DMS153 treated with DMSO at 0.1 percent for 48 hours (cell line): ENCODE results near the gene SLC24A3.

Experiments used
- DNase-seq: peaks from one replicate; lab custom pipeline; 2025; ENCODE audit not compliant: unreplicated experiment; lab: John Stamatoyannopoulos, UW

The SLC24A3 gene

DNA sequence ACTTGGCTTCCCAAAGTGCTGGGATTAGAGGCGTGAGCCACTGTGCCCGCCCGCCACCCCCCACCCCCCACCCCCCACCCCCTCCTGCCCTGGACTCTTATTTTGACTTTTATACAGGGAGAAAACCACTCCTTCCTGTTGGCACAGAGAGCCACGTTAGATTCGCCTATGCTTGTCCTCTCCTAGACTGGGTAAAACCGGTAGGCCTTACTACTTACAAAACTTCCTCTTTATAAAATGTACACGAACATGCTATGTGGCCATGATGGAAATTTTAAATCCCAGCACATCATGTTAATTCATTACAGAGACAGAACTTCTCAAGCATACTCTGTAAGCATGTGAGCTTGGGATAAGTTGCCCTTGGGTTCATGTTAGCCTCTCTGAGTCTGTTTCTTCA, 124.2 kb downstream of the SLC24A3 start:
- DNase-seq, result no peak

DNA sequence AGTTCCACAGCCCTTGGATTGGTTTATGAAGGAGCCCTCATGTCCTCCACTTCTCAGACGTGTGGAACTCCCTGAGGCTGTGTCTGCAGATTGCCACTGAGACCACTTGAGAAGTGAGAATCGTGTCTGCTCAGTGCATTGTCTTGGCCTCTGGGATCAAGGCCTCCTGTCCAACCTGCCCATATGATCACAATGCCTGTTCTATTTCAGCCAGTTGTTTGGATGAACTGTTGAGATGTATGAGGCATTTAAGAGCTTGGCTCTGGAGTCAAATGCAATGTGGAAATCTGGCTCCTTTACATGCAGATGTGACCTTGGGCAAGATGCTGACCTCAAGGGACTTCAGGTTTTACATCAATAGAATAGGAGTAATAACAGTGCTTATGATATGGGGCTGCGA, 125.9 kb downstream of the SLC24A3 start:
- DNase-seq, result no peak

- no peak for DNase-seq
Observed at GRCh38 chr20:19338960-19339359, 126.5 kb downstream of the SLC24A3 start.

- no peak for DNase-seq
Observed at GRCh38 chr20:19341348-19342053, 129.1 kb downstream of the SLC24A3 start.

DNA sequence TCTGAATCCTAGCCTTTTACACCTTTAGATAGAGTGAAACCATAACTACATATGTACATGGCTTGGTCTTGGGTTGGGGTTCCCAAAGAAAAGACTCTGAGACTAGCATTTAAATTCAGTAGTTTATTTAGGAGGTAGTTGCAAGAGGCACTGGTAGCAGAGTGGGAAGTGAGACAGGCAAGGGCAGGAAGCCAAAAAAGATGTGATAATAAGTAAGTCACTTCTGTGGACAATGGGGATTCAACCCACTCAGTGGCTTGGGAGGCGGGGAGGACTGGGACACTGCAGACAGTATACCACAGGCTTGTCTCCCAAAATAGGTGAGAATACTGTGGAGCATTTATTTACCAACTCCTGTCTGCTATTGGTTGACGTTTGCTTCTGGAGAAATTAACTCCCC, 131.9 kb downstream of the SLC24A3 start:
- DNase-seq, result no peak

- no peak for DNase-seq
Observed at GRCh38 chr20:19347943-19348456, 135.6 kb downstream of the SLC24A3 start.

DNA sequence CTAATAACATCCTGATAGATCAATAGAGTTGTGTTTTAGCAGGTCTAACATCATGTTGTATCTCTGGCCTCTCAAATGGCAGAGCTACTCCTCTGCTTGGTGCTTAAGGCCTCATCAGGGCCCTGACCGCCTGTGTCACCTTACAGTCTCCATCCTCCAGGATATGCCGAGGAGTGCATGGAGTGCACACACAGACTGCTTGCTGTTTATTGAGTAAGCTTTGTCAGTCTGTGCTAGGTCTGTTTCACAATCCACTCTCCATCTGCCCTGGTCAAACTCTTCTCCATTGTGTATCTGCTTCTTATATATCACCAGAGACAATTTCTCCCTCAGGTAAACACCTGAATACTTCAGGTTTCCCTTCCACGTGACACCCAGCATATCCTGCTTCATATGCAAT, 136.1 kb downstream of the SLC24A3 start:
- no peak for DNase-seq

- DNase-seq, result no peak
Observed at GRCh38 chr20:19349879-19350278, 137.4 kb downstream of the SLC24A3 start.

DNA sequence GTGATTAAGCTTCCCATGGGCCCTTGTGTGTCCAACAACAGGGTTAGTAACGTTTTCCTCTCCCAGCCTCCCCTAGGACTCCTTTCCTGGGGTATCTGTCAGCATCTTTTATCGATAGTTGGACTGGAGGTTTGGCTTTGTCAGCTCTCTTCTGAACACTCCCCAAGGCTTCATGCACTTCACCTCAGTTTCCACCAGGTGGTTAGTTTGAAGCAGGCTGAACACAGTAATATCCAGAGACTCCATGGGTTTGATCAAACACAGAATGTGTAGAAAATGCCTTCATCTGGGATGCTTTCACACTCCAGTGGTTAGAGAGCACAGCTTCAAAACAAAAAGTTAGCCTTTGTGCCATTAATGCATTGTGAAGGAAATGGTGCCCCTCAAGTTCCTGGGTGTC, 139.1 kb downstream of the SLC24A3 start:
- no peak for DNase-seq

- DNase-seq, result no peak
Observed at GRCh38 chr20:19354950-19355349, 142.5 kb downstream of the SLC24A3 start.

- no peak for DNase-seq
Observed at GRCh38 chr20:19361790-19362189, 149.3 kb downstream of the SLC24A3 start.

DNA sequence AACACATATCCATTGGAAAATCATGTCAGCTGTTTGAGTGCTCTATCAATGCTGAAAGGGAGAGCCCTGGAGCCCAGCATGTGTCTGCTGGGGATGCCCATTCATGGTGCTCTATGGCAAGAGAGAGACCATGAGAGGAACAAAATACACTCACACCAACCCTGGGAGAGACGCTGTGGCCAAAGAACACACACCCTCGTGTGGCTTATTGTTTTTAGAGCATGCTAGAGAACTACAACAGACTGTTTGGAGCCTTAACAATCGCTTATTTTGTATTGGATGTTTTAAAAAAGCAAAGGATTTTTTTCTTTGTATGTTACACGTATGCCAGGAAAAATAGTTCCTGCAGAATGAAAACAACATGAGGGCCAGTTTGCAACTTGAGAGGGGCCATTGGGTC, 151.0 kb downstream of the SLC24A3 start:
- no peak for DNase-seq

DNA sequence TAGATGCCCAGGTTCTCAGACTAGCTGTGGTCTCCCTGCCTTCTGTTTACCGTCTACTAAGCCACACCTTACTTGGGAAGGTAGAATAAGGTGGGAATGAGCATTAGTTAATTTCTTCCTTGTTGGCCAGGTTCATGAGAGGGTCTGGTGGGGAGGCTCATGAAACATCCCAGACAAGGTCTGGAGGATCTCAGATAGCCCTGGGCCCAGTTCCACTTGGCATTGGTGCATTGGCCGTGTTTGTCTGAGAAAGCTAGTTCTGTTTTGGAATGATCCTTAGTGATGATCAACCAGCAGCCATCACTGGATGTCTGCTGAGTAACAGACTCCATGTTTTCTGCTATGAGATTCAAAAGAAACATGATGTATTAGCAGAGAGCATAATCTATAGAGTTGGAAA, 155.1 kb downstream of the SLC24A3 start:
- no peak for DNase-seq

DNA sequence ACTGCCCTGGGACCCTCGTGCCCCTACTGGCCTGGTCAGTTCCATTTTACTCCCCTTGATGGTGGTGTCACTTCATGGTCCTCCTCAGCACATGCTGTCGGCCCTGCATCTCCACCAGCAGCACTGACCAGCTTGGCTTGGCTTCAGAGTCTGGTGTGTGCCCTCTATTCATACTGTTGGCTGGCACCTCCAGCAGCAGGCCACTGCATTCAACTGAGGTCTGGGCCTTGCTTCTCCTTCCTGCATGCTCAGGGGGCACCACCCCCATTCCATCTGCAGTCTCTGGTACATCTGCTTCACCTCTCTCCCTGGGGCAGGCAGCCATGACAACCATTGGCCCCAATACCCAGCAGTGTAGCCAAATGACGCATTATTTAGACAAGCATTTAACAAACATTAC, 155.9 kb downstream of the SLC24A3 start:
- no peak for DNase-seq

DNA sequence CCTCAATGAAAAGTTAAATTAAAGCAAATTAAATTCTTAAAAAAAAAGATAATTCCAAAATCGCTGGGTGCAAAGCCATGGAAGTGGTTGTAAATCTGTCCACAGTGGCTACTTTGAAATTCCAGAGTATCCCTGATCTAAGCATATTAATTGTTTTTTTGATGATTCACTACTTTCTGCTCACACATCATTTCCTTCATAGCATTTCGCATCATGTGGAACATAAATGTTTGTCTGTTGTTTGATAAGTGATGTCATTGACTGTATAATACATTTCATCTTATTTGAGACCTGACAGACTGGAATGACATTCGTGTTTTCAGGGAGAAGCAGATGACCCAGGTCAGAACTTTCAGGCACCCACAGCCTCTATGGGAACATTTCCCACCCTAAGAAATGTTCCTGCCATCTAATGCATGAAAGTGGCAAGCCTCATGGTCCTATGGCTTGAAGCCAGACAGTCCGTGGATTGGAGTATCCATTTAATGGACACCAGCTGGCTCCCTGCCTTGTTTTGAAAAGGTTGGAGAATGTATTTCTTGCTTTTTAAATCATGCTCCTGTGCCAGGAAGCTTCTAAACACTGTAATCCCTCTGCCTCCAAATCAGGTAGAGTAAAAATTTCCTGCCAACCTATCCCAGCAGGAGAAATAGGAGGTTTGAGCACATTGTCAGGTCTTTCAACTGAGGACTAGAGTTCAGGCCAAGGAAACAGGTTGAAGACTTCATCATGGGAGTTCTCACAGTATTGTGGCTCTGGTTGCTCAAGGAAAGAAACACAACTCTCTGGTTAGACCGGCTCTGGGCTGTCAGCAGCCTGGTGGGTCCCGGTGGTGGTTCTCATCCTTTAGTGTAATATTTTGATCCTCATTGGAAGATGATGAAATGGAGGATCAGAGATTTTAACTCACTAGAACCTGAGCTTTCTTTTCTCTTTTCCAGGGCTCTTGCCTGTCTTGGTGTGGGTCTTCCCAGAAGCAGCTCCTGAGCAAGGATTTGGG, 157.9 kb downstream of the SLC24A3 start:
- DNase-seq, result no peak

DNA sequence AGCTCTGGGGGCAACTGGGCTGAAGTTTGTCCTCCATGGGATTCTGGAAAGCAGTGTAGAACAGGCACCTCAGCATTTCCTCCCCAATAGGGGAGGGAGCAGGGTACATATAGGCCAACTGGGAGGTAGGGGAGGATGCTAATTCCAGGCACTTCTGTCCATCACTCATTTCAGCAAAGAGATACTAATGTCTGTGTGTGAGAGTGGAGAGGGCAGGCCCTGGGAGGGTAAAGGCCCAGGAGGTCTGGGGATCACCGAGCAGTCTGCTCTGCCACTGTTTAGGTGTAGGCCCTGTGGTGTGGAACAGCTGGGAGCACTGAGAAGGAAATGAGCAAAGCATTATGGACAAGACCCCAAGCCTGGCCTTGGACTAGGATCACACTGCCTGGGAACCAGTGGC, 158.7 kb downstream of the SLC24A3 start:
- DNase-seq, result no peak

- no peak for DNase-seq
Observed at GRCh38 chr20:19374216-19374615, 161.8 kb downstream of the SLC24A3 start.

DNA sequence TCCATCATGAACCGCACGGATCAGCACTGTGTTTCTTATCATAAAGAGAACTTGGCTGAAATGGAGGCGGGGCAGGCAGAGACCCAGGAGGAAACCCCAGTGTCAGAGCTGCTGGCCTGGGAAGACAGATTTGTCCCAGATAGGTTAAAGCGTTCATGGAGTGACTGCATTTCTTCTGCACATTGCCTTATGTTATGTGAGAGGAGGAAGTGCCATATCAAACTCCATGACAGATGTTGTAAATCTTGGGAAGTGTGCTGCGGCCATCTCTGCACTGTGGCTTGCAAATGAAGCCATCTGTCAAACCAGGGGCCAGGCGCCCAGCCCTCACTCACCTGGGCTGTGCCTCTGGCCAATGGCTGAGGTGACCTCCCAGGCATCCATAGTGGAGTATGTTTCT, 163.0 kb downstream of the SLC24A3 start:
- DNase-seq, result no peak

DNA sequence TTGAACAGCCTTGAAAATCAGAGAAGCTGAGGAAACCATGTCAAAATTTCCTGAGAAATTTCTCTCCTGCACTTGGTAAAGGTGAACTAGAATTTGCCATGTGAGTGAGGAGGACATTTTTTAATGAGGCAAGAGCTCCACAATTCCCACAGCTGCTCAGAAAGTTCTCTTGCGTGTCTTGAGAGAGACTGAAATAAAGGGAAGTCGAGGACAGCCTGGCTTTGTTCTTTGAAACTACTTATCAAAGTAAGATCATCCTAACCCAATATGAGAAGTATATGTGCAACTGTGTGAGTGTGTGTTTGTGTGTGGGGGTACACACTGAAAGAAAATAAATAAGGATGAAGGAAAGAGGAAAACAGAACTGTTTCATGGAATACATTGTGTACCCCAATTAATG, 163.4 kb downstream of the SLC24A3 start:
- no peak for DNase-seq

- DNase-seq, result no peak
Observed at GRCh38 chr20:19376451-19377229, 164.2 kb downstream of the SLC24A3 start.

DNA sequence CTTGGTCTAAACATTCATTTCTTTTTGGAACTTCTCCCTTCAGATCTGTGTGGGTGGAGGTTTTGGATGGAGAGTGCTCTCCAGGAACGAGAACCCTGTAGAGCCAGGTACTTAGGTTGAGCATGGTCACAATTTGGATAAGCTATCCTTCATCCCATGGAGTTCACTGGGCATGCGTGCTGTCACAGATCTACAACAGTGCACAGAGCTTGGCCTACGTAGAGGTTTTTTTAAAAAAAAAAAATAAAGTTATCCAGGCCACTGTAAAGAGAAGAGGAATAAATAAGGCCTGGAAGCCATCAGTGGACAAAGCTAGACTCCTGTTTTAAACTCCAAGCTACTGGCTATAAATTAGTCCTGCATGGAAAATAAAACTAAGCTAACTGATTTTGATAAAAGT, 165.6 kb downstream of the SLC24A3 start:
- no peak for DNase-seq
